Karpas-422 (cell line): ENCODE measurements around the gene PASK. TPM values are rescaled to one million over a fixed set of nuclear protein-coding genes. Genes with fewer than 3 reads are reported as not detected.

Experiments
- DNase-seq: peaks from one replicate; pipeline ENCODE4 v3.0.0-alpha.2; 2015
- H2AFZ ChIP-seq: fragments of 200-600 bp; sonication (generic); 2 replicates; pipeline ENCODE4 v1.6.1; 2014; ENCODE audit warnings: antibody characterized with exemption, low read length, mixed read lengths
- H3K27ac ChIP-seq: fragments of 200-600 bp; sonication (generic); 2 replicates; pipeline ENCODE4 v1.5.1; 2014; ENCODE audit warnings: mild to moderate bottlenecking, low read length, moderate library complexity
- H3K27me3 ChIP-seq: fragments of 200-600 bp; sonication (generic); 2 replicates; pipeline ENCODE4 v1.6.1; 2014; ENCODE audit warnings: low read length, mixed read lengths
- H3K36me3 ChIP-seq: fragments of 200-600 bp; sonication (generic); 2 replicates; pipeline ENCODE4 v1.6.1; 2014; ENCODE audit warnings: low read length, mixed read lengths; ENCODE audit not compliant: insufficient read depth
- H3K4me1 ChIP-seq: fragments of 200-600 bp; sonication (generic); 2 replicates; pipeline ENCODE4 v1.6.1; 2014; ENCODE audit warnings: mild to moderate bottlenecking, low read length, mixed read lengths
- H3K4me2 ChIP-seq: fragments of 200-600 bp; sonication (generic); 2 replicates; pipeline ENCODE4 v1.6.1; 2014; ENCODE audit warnings: low read length, low read depth, mild to moderate bottlenecking; ENCODE audit not compliant: poor library complexity, severe bottlenecking
- H3K4me3 ChIP-seq: fragments of 200-600 bp; sonication (generic); 2 replicates; pipeline ENCODE4 v1.5.1; 2014; ENCODE audit warnings: mild to moderate bottlenecking, antibody characterized with exemption, low read length, mixed read lengths
- H3K79me2 ChIP-seq: fragments of 200-600 bp; sonication (generic); 2 replicates; pipeline ENCODE4 v1.6.1; 2014; ENCODE audit warnings: mild to moderate bottlenecking, low read length, mixed read lengths
- H3K9ac ChIP-seq: fragments of 200-600 bp; sonication (generic); 2 replicates; pipeline ENCODE4 v1.6.0; 2014; ENCODE audit warnings: low read length
- H3K9me2 ChIP-seq: fragments of 200-600 bp; sonication (generic), shearing (Covaris generic); replicated peaks from 2 replicates; pipeline ENCODE4 v1.6.0; 2014; ENCODE audit warnings: mild to moderate bottlenecking, low read length, moderate library complexity; ENCODE audit not compliant: insufficient read depth
- H3K9me3 ChIP-seq: fragments of 300-700, 200-600 bp; sonication (generic); 2 replicates; pipeline ENCODE4 v1.6.1; 2014; ENCODE audit warnings: low read length, mixed read lengths
- H4K20me1 ChIP-seq: fragments of 200-600 bp; sonication (generic); 2 replicates; pipeline ENCODE4 v1.6.1; 2014; ENCODE audit warnings: mild to moderate bottlenecking, antibody characterized with exemption, low read length, low read depth; ENCODE audit not compliant: insufficient read depth
- small RNA-seq: library from RNA; depleted of rRNA; stranded (forward); fragments of <200 nt; gene quantifications from one replicate; pipeline ENCODE3, GENCODE V24; 2014
- total RNA-seq: library from RNA; depleted of rRNA; stranded (reverse); fragments of >200 nt; shearing (Covaris generic); gene quantifications from 2 replicates; pipeline ENCODE4 v1.2.3, GENCODE V29; 2014; ENCODE audit warnings: low replicate concordance; rRNA removed

Gene PASK
- total RNA-seq, 1 experiment from 2014 or later: 23.9 TPM

DNA sequence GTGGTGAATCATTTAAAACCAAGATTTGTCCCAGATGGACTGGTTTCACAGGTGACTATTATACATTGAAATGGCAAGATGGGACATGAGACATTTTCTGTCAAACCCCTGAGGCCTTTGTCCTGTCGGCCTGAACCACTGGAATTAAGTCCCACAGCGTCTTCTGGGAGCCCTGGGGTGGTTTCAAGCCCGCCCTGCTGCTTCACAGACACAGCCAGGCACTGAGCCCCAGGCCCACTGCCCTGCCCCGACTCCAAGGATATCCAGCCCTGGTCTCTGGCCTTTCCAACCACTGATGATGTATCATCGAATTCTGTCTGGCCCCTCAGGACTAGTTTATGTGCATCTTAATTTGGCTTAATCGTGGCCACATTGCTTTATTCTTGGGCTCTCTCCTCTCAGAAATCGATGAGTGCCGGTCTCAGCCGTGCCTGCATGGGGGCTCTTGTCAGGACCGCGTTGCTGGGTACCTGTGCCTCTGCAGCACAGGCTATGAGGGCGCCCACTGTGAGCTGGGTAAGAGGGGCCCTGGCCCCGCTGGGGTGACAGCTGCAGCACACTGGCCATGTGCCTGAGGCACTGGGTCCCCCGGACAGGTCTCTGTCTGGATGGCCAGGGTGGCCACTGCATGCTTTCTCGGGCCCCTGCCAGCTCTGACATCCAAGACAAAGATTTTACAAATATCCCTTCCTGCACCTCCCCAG, 86.7 kb downstream of the PASK start:
- no peak for DNase-seq

GRCh38 chr2:241061275-241061674, 88.0 kb downstream of the PASK start:
- Histone ChIP-seq H3K9me3 (no peaks in the 10 kb centered on the region), H3K9me2 (no peaks in the 10 kb centered on the region), H3K4me2 (no peak overlapping the region), H3K9ac (no peak overlapping the region), H3K36me3 (no peaks in the 10 kb centered on the region), H3K4me3 (no peak overlapping the region), H4K20me1 (0 out of 2 replicates have a peak, but pooled peaks cover 9% of the 10 kb centered on the region), H3K4me1 (peaks cover 2% of the 10 kb centered on the region; the same call in 1 of the 2 replicates), H2AFZ (no peak overlapping the region), H3K27ac (no peak overlapping the region), H3K27me3 (no peaks in the 10 kb centered on the region), H3K79me2 (no peaks in the 10 kb centered on the region)
- DNase-seq: no peak

More for the DNA sequence above, 86.7 kb downstream of the PASK start:
- H3K9me3 ChIP-seq: no peaks in the 10 kb centered on the region
- no peak overlapping the region for H3K4me2 ChIP-seq
- H3K4me3 ChIP-seq: no peak overlapping the region
- H3K9me2 ChIP-seq: no peaks in the 10 kb centered on the region
- peaks cover 2% of the 10 kb centered on the region; the same call in 1 of the 2 replicates for H3K4me1 ChIP-seq
- H4K20me1 ChIP-seq: 0 out of 2 replicates have a peak, but pooled peaks cover 9% of the 10 kb centered on the region
- H3K9ac ChIP-seq: no peak overlapping the region
- no peak overlapping the region for H3K27ac ChIP-seq
- H3K79me2 ChIP-seq: no peaks in the 10 kb centered on the region
- H3K27me3 ChIP-seq: no peaks in the 10 kb centered on the region
- H2AFZ ChIP-seq: no peak overlapping the region
- no peaks in the 10 kb centered on the region for H3K36me3 ChIP-seq

Small RNA genes lying within 50 kb of the gene (small RNA-seq; reads per million reads assigned to genes)
- gene AC005237.2: not detected

Other genes starting within 250 kb of the PASK start
- not detected in 2 replicates for gene CROCC2, start 243.1 kb downstream of the PASK start, total RNA-seq
- 1.9 and 25.3 TPM in 2 replicates for gene SNED1, start 150.9 kb downstream of the PASK start, total RNA-seq
- 45.1 and 49.5 TPM in 2 replicates for gene MTERF4, start 47.2 kb downstream of the PASK start, total RNA-seq
- 39.5 and 54.4 TPM in 2 replicates for gene PPP1R7, start 995 bp upstream of the PASK start, total RNA-seq
- 0.14 and 0.19 TPM in 2 replicates for gene ANO7, start 39.2 kb upstream of the PASK start, total RNA-seq
- gene HDLBP, start 166.2 kb upstream of the PASK start, total RNA-seq: 141 and 167 TPM in 2 replicates
- gene SEPTIN2, start 166.5 kb upstream of the PASK start, total RNA-seq: 208 and 281 TPM in 2 replicates
- 30.5 and 40.0 TPM in 2 replicates for gene FARP2, start 206.8 kb upstream of the PASK start, total RNA-seq